GM10266 (cell line): ENCODE data around the gene FNDC7.
"Not testable (repeated sequence)": the region's sequence is repeated elsewhere in the genome, so short reads cannot be mapped to it uniquely, and the experiment has no call there.

Experiments used
- DNase-seq: peaks from one replicate; pipeline ENCODE4 v3.0.0; 2012; ENCODE audit errors: extremely low spot score
- CTCF ChIP-seq: IDR thresholded peaks from 2 replicates; pipeline ENCODE4 v1.5.1; 2012; ENCODE audit warnings: mild to moderate bottlenecking, low read depth; ENCODE audit not compliant: control insufficient read depth, insufficient read depth; ENCODE audit errors: missing control alignments

FNDC7 gene, protein sequence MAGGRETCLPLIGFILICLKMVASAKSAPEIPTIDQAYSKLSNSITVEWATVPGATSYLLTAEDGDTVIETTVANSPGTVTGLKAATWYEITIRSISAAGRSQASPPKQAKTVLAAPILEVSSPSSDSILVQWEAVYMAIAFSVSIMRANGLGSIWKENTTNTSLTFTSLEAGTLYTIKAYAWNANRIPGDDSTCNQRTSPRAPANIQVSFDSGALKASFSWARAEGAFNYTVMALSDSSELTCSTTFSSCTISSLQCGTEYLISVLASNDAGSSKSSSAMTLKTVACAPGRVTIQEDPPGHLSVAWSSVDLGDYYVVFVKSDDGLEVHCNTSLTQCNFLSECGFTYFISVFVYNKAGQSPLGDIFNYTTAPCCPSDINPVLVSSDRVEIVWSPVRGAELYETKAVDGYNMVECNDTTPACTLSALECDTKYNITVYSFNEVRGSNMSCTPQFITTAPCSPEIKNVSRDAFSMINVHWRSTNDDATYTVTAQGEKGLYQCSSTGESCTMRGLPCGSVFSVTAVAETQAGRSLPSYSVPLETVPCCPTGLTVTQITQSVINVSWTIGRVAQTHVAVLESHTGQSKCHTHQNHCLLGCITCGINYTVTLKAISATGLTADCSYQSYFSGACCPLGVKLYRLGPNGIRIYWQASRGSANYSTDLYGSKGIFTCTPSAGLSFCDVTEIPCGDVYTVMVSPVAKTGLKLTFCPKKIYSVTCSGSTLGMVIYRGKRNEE

DNA sequence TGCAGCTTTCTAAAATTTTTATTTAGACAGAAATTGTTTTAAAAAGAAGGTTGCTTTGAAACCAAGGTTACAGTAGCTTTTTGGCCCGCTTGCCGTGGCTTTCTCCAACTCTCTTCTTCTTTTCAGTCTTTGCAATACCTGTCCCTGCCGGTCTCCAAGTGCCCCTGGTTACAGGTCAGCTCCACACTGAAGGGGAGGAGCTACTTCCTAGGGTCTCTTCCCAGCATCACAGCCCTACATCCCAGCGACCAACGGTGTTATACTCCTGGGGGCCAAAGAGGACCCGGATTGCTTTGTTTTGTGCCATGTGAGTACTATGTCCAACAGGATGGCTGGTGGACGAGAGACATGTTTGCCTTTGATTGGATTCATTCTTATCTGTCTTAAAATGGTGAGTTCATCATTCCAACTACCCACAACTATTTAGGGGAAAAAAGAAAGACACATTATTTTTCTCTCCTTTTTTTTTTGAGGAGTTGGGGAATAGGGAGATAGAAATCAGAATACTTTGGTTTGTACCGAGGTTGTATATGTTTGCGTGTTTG lies at the start of gene FNDC7:
TSS of gene FNDC7 (plus strand) at position 303 of the 545 bp plus-strand sequence. CDS start at position 329, 26 bp downstream.
- TF ChIP-seq CTCF, result no peak
- no peak for DNase-seq

DNA sequence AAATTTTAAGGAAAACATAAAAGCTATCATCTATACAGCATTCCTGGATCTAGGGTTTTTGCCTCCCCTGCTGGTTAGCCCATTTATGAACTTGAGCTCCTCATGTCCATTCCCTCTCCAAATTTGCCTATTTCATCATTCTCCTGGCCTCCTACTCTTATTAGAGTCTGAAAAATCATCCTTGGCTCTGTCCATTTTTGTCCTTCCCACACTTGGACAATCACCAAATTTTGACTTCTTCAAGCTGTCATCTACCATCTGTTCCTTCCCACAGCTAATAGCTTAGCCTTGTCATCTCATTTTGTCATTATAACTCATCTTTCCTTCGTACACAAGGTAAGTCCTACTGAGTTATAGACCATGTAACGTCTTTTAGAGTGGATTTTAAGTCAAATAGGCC lies 49.6 kb upstream of the FNDC7 start:
- DNase-seq, result no peak
- TF ChIP-seq CTCF, result no peak

DNA sequence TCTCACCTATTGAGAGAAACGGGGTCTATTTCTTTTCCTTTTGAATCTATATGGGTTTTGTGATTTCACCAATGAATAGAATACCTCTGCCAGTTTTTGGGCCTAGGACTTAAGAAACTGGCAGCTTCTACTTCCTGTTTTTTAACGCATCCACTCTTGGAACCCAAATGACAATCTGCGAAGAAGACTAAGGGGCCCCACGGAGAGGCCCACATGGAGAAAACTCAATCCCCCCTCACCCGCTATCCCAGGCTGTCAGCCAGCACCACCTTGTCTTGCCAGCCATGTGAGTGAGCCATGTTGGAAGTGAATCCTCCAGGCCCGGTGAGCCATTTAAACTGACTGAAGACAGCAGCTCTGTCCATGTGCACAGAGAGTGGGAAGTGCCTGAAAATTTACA lies 48.2 kb upstream of the FNDC7 start:
- DNase-seq, result no peak
- no peak for TF ChIP-seq CTCF

DNA sequence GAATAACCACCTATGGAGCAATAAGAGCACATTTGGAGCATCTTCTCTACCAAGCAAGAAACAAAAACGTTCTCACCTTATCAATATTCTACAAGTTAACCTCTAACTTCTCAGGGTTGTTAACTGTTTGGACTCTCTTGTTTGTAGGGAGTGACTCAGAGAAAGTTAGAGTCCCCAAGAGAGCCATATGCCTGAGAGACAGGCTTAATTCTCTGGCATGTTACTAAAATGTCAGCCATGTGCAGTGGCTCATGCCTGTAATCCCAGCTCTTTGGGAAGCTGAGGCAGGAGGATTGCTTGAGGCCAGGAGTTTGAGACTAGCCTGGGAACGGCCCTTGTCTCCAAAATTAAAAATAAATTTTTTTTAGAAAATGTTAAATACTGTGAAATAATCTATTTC lies 47.6 kb upstream of the FNDC7 start:
- no peak for DNase-seq
- TF ChIP-seq CTCF, result no peak

DNA sequence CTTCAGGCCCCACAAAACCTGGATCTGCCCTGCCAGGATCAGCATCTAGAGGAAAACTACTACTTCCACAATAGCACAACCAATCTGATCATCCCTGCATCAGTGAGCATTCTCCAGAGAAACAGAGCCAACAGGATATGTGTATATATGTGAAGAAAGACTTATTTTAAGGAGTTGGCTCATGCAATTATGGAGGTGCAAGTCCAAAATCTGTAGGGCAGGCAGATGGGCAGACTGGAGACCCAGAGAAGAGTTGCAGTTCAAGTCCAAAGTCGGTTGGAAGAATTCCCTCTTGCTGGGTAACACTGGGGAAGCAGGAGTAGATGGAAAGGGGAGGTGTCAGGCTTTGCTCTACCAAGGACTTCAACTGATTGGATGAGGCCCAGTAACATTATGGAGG lies 46.9 kb upstream of the FNDC7 start:
- DNase-seq, result no peak
- TF ChIP-seq CTCF, result no peak

DNA sequence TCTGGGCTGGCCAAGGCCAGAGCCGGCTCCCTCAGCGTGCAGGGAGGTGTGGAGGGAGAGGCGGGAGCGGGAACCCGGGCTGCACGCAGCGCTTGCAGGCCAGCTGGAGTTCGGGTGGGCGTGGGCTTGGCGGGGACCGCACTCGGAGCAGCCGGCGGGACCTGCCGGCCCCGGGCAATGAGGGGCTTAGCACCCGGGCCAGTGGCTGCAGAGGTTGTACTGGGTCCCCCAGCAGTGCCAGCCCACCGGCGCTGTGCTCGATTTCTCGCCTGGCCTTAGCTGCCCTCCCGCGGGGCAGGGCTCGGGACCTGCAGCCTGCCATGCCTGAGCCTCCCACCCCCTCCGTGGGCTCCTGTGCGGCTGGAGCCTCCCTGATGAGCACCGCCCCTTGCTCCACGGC lies 45.3 kb upstream of the FNDC7 start:
- not testable (repeated sequence) for DNase-seq

GRCh38 chr1:108668777-108669176 lies 43.9 kb upstream of the FNDC7 start:
- no peak for TF ChIP-seq CTCF
- DNase-seq, result no peak
